Activated B cell treated with CpG ODN at 0.5 μM for 24 hours (primary cell): Measurements from ENCODE around the gene ABCA1. TPM values are rescaled to one million over a fixed set of nuclear protein-coding genes. Genes with fewer than 3 reads are reported as not detected.

Source experiments
- ATAC-seq: fragments of 200-7000 bp; cut with Tn5 transposase; one replicate; pipeline ENCODE4 v1.10.0; 2021; ENCODE audit warnings: low read depth, mild to moderate bottlenecking, moderate library complexity
- CTCF ChIA-PET: fragments of 350-600 bp; sonication (Branson Sonifier 250); formaldehyde crosslinking; loops from one replicate; lab custom pipeline; 2021; ENCODE audit warnings: antibody characterized with exemption; lab: Charles Lee
- POLR2A ChIA-PET: fragments of 350-600 bp; sonication (Branson Sonifier 250); formaldehyde crosslinking; loops from one replicate; lab custom pipeline; 2021; ENCODE audit warnings: antibody characterized with exemption; lab: Charles Lee
- DNase-seq: peaks from one replicate; pipeline ENCODE4 v3.0.0; 2022
- H3K27ac Mint-ChIP-seq: one replicate; pipeline ENCODE4 v1.8.0; 2020; ENCODE audit warnings: mixed read lengths
- H3K27me3 Mint-ChIP-seq: one replicate; pipeline ENCODE4 v1.8.0; 2021; ENCODE audit warnings: mixed read lengths
- H3K36me3 Mint-ChIP-seq: one replicate; pipeline ENCODE4 v1.8.0; 2021; ENCODE audit warnings: low read depth, mixed read lengths
- H3K4me1 Mint-ChIP-seq: one replicate; pipeline ENCODE4 v1.8.0; 2021; ENCODE audit warnings: mixed read lengths
- H3K4me3 Mint-ChIP-seq: one replicate; pipeline ENCODE4 v1.8.0; 2020; ENCODE audit warnings: mild to moderate bottlenecking, mixed read lengths
- H3K9me3 Mint-ChIP-seq: one replicate; pipeline ENCODE4 v1.8.0; 2020; ENCODE audit warnings: mixed read lengths
- CTCF ChIP-seq: fragments of 200-600 bp; IDR thresholded peaks from one replicate; pipeline ENCODE4 v1.8.0; 2022; ENCODE audit warnings: antibody characterized with exemption, mild to moderate bottlenecking
- intact Hi-C: fragments of 100-400 bp; cut with micrococcal nuclease; formaldehyde crosslinking; loops from one replicate; pipeline ENCODE4 v1.15.1; 2024
- total RNA-seq: library from RNA; stranded (reverse); gene quantifications from 2 replicates; pipeline ENCODE4 v1.2.3, GENCODE V29; 2022

The ABCA1 gene
- total RNA-seq, 1 donor from 2014 or later, result 2.3 TPM

- no peak for DNase-seq
- H3K27ac Mint-ChIP-seq, result no peak overlapping the region
- ChIA-PET POLR2A (no interaction called here), CTCF (no interaction called here)
- no peak for ATAC-seq
- peaks cover 23% of the 10 kb centered on the region for H3K36me3 Mint-ChIP-seq
- TF ChIP-seq CTCF, result no peak
- no peaks in the 10 kb centered on the region for H3K9me3 Mint-ChIP-seq
- H3K4me1 Mint-ChIP-seq, result peaks cover 30% of the 10 kb centered on the region
- H3K27me3 Mint-ChIP-seq, result no peaks in the 10 kb centered on the region
- intact Hi-C loops, result loop anchor here (1.0 kb wide), 1 partner anchor 469 kb away; no protein-coding TSS in a partner anchor
- no peak overlapping the region for H3K4me3 Mint-ChIP-seq
These were observed 151.2 kb downstream of the ABCA1 start for GRCh38 chr9:104776797-104777196.

GRCh38 chr9:104775976-104776375 lies 152.0 kb downstream of the ABCA1 start:
- Mint-ChIP-seq H3K4me3 (no peak overlapping the region), H3K36me3 (peaks cover 30% of the 10 kb centered on the region), H3K9me3 (no peaks in the 10 kb centered on the region), H3K4me1 (peaks cover 36% of the 10 kb centered on the region), H3K27ac (no peak overlapping the region), H3K27me3 (no peaks in the 10 kb centered on the region)
- ATAC-seq, result no peak
- POLR2A ChIA-PET, result interaction anchor here (0.6 to 2.8 kb wide), 6 partner anchors 8 to 468 kb away, joined by 3 to 36 read pairs (median 5); partner anchors contain the start of genes NIPSNAP3A, NIPSNAP3B and SLC44A1
- DNase-seq, result no peak
- intact Hi-C loops, result loop anchor here (1.0 kb wide), 1 partner anchor 469 kb away; no protein-coding TSS in a partner anchor
- CTCF ChIA-PET, result interaction anchor here (1.0 kb wide), 1 partner anchor 29 kb away, joined by 5 read pairs; the partner anchor contains the start of gene NIPSNAP3A
- no peak for TF ChIP-seq CTCF

GRCh38 chr9:104775574-104775936 lies 152.4 kb downstream of the ABCA1 start:
- H3K4me3 Mint-ChIP-seq, result no peak overlapping the region
- peaks cover 37% of the 10 kb centered on the region for H3K4me1 Mint-ChIP-seq
- no peak for DNase-seq
- peaks cover 30% of the 10 kb centered on the region for H3K36me3 Mint-ChIP-seq
- ChIA-PET CTCF (interaction anchor here (1.0 kb wide), 1 partner anchor 29 kb away, joined by 5 read pairs; the partner anchor contains the start of gene NIPSNAP3A), POLR2A (interaction anchor here (0.6 to 2.8 kb wide), 7 partner anchors 9 to 469 kb away, joined by 3 to 36 read pairs (median 6); partner anchors contain the start of genes NIPSNAP3A, NIPSNAP3B and SLC44A1)
- intact Hi-C loops, result no loop called here
- TF ChIP-seq CTCF, result no peak
- peak; percentile 58 for ATAC-seq
- H3K9me3 Mint-ChIP-seq, result no peaks in the 10 kb centered on the region
- no peaks in the 10 kb centered on the region for H3K27me3 Mint-ChIP-seq
- no peak overlapping the region for H3K27ac Mint-ChIP-seq

GRCh38 chr9:104774831-104775573 lies 153.0 kb downstream of the ABCA1 start:
- Mint-ChIP-seq H3K9me3 (no peaks in the 10 kb centered on the region), H3K27ac (no peak overlapping the region), H3K4me3 (no peak overlapping the region), H3K27me3 (no peaks in the 10 kb centered on the region), H3K4me1 (peaks cover 37% of the 10 kb centered on the region), H3K36me3 (peaks cover 30% of the 10 kb centered on the region)
- peak; percentile 86 for ATAC-seq
- DNase-seq, result no peak
- TF ChIP-seq CTCF, result no peak
- ChIA-PET POLR2A (interaction anchor here (0.6 to 2.8 kb wide), 8 partner anchors 9 to 469 kb away, joined by 3 to 36 read pairs (median 5); partner anchors contain the start of genes NIPSNAP3A, NIPSNAP3B and SLC44A1), CTCF (interaction anchor here (0.9 to 1.0 kb wide), 2 partner anchors 27 to 28 kb away, joined by 4 to 5 read pairs; partner anchors contain the start of gene NIPSNAP3A)
- intact Hi-C loops, result no loop called here

- Mint-ChIP-seq H3K36me3 (peaks cover 30% of the 10 kb centered on the region), H3K9me3 (no peaks in the 10 kb centered on the region), H3K4me1 (peaks cover 43% of the 10 kb centered on the region), H3K4me3 (no peak overlapping the region), H3K27ac (no peak overlapping the region), H3K27me3 (no peaks in the 10 kb centered on the region)
- TF ChIP-seq CTCF, result no peak
- ChIA-PET POLR2A (interaction anchor here (0.6 to 2.8 kb wide), 4 partner anchors 9 to 26 kb away, joined by 4 to 36 read pairs (median 18); partner anchors contain the start of genes NIPSNAP3A and NIPSNAP3B), CTCF (interaction anchor here (0.9 kb wide), 1 partner anchor 26 kb away, joined by 4 read pairs; no protein-coding TSS in a partner anchor)
- no peak for DNase-seq
- intact Hi-C loops, result no loop called here
- ATAC-seq, result no peak
These were observed 153.8 kb downstream of the ABCA1 start for GRCh38 chr9:104774132-104774531.
